Measurements from ENCODE around the gene TRPC5OS.

TRPC5OS gene

GRCh38 chrX:111848541-111848940 is 27.4 kb upstream of the TRPC5OS start:
- no peak overlapping the region for H3K4me3 ChIP-seq (ENCODE audit: control insufficient read depth, low read depth, low read length)
- DNase-seq (ENCODE audit: low read depth) = no peak
- no peak for TF ChIP-seq CTCF (conservative IDR thresholded peaks at IDR 0.05; ENCODE audit: control insufficient read depth, insufficient read depth, low read depth, low read length)

- no peak for TF ChIP-seq CTCF (conservative IDR thresholded peaks at IDR 0.05; ENCODE audit: control insufficient read depth, insufficient read depth, low read depth, low read length)
- no peak overlapping the region for H3K4me3 ChIP-seq (ENCODE audit: control insufficient read depth, low read depth, low read length)
- DNase-seq (ENCODE audit: low read depth) = no peak
These were observed 25.0 kb upstream of the TRPC5OS start for GRCh38 chrX:111850975-111851374.

- TF ChIP-seq CTCF (conservative IDR thresholded peaks at IDR 0.05; ENCODE audit: control insufficient read depth, insufficient read depth, low read depth, low read length) = no peak
- DNase-seq (ENCODE audit: low read depth) = peak; percentile 10
- H3K4me3 ChIP-seq (ENCODE audit: control insufficient read depth, low read depth, low read length) = no peak overlapping the region
These were observed 21.2 kb upstream of the TRPC5OS start for GRCh38 chrX:111854556-111855490.

GRCh38 chrX:111857534-111858060 is 18.4 kb upstream of the TRPC5OS start:
- no peak for DNase-seq (ENCODE audit: low read depth)
- no peak for TF ChIP-seq CTCF (conservative IDR thresholded peaks at IDR 0.05; ENCODE audit: control insufficient read depth, insufficient read depth, low read depth, low read length)

GRCh38 chrX:111861605-111862004 is 14.4 kb upstream of the TRPC5OS start:
- TF ChIP-seq CTCF (conservative IDR thresholded peaks at IDR 0.05; ENCODE audit: control insufficient read depth, insufficient read depth, low read depth, low read length) = no peak
- DNase-seq (ENCODE audit: low read depth) = no peak
- H3K4me3 ChIP-seq (ENCODE audit: control insufficient read depth, low read depth, low read length) = no peak overlapping the region

More at GRCh38 chrX:111857534-111858060, 18.4 kb upstream of the TRPC5OS start:
- H3K4me3 ChIP-seq (ENCODE audit: control insufficient read depth, low read depth, low read length) = no peak overlapping the region

- no peak overlapping the region for H3K4me3 ChIP-seq (ENCODE audit: control insufficient read depth, low read depth, low read length)
- no peak for TF ChIP-seq CTCF (conservative IDR thresholded peaks at IDR 0.05; ENCODE audit: control insufficient read depth, insufficient read depth, low read depth, low read length)
- DNase-seq (ENCODE audit: low read depth) = no peak
These were observed 8.7 kb upstream of the TRPC5OS start for GRCh38 chrX:111867236-111867635.

Data from fibroblast of mammary gland (primary cell).